ENCODE results near the gene MUC13. TPM values are rescaled to one million over a fixed set of nuclear protein-coding genes. Genes with fewer than 3 reads are reported as not detected.
A peak's percentile ranks its signal among the peaks of the same experiment; 100 is the strongest.
"Not testable (repeated sequence)": the region's sequence is repeated elsewhere in the genome, so short reads cannot be mapped to it uniquely, and the experiment has no call there.

Gene MUC13
- total and polyA plus RNA-seq, 9 of the 15 experiments (the other 6 are each of a cell fraction or from before 2014, with no cell fraction given): 0.09 TPM; not detected in 8

GRCh38 chr3:124960105-124960504 lies 25.6 kb upstream of the MUC13 start:
- Histone ChIP-seq H2AFZ (ENCODE audit: low read depth, low read length) (no peak overlapping the region), H3K4me3 (no peak overlapping the region), H3K9me3 (replicated peaks; ENCODE audit: control insufficient read depth, insufficient read depth, low read depth, low read length) (no peaks in the 10 kb centered on the region), H3K79me2 (ENCODE audit: control insufficient read depth, insufficient read depth, low read length) (no peaks in the 10 kb centered on the region), H3K27me3 (ENCODE audit: control insufficient read depth in 2 of 2, insufficient read depth in 2 of 2, low read length in 2 of 2) (no peaks in the 10 kb centered on the region; a peak in 1 of 5 replicates), H3K36me3 (ENCODE audit: control insufficient read depth, insufficient read depth, low read length) (no peaks in the 10 kb centered on the region), H3K4me2 (ENCODE audit: insufficient read depth, low read length) (no peak overlapping the region), H3K9ac (ENCODE audit: insufficient read depth in 1 of 2, low read depth in 2 of 2, low read length in 2 of 2) (no peak overlapping the region), H3K27ac (ENCODE audit: extremely low read depth, low read depth, low read length) (no peak overlapping the region), H4K20me1 (replicated peaks; ENCODE audit: control insufficient read depth, insufficient read depth, low read length) (no peaks in the 10 kb centered on the region), H3K4me1 (replicated peaks in 1 of 2; ENCODE audit: control insufficient read depth in 2 of 2, insufficient read depth in 2 of 2, low read length in 2 of 2) (no peaks in the 10 kb centered on the region), H3K9me1 (ENCODE audit: control insufficient read depth, insufficient read depth, low read length) (no peaks in the 10 kb centered on the region)
- FAIRE-seq (no peak), ATAC-seq (no peak), DNase-seq (ENCODE audit: extremely low read depth in 1 of 4, low spot score in 3 of 4) (no peak)
- intact Hi-C loops (cut with micrococcal nuclease): no loop called here
- ChIA-PET POLR2A (interaction anchor here (0.7 kb wide), 1 partner anchor 20 kb away, joined by 3 read pairs; no protein-coding TSS in a partner anchor), CTCF (ENCODE audit: low intra/inter-chr PET ratio) (no interaction called here)
- in situ Hi-C loops (cut with MboI): no loop called here
- BruUV-seq (replicated peaks): no TSS peak
- no peak for TF ChIP-seq SREBF1 (IDR thresholded peaks at IDR 0.05; ENCODE audit: borderline replicate concordance, low read depth, low read length)
- WGBS (ENCODE audit: insufficient coverage, low coverage, missing lambda C conversion rate): 0% methylated on average over 3 of the region's 3 CpGs

- intact Hi-C loops (cut with micrococcal nuclease); H3K9ac ChIP-seq (ENCODE audit: insufficient read depth in 1 of 2, low read depth in 2 of 2, low read length in 2 of 2); H3K36me3 ChIP-seq (ENCODE audit: control insufficient read depth, insufficient read depth, low read length); DNase-seq (ENCODE audit: extremely low read depth in 1 of 4, low spot score in 3 of 4); H3K9me1 ChIP-seq (ENCODE audit: control insufficient read depth, insufficient read depth, low read length); FAIRE-seq; H2AFZ ChIP-seq (ENCODE audit: low read depth, low read length); H4K20me1 ChIP-seq (replicated peaks; ENCODE audit: control insufficient read depth, insufficient read depth, low read length); CTCF ChIA-PET (ENCODE audit: low intra/inter-chr PET ratio); in situ Hi-C loops (cut with MboI); H3K27ac ChIP-seq (ENCODE audit: extremely low read depth, low read depth, low read length); H3K4me3 ChIP-seq; H3K27me3 ChIP-seq (ENCODE audit: control insufficient read depth in 2 of 2, insufficient read depth in 2 of 2, low read length in 2 of 2); H3K4me2 ChIP-seq (ENCODE audit: insufficient read depth, low read length); BruUV-seq (replicated peaks); H3K4me1 ChIP-seq (replicated peaks in 1 of 2; ENCODE audit: control insufficient read depth in 2 of 2, insufficient read depth in 2 of 2, low read length in 2 of 2); ATAC-seq; H3K79me2 ChIP-seq (ENCODE audit: control insufficient read depth, insufficient read depth, low read length); H3K9me3 ChIP-seq (replicated peaks; ENCODE audit: control insufficient read depth, insufficient read depth, low read depth, low read length); TF ChIP-seq MYNN (CRISPR knock-in tag; IDR thresholded peaks at IDR 0.05): not testable (repeated sequence)
- POLR2A ChIA-PET: interaction anchor here (1.0 kb wide), 1 partner anchor 9 kb away, joined by 3 read pairs; no protein-coding TSS in a partner anchor
- 0% methylated on average over 4 of the region's 4 CpGs for WGBS (ENCODE audit: insufficient coverage, low coverage, missing lambda C conversion rate)
- TF ChIP-seq MYNN (IDR thresholded peaks at IDR 0.05) (peak; percentile 47; the same call in 1 of the 2 replicates), RFX1 (IDR thresholded peaks at IDR 0.05) (peak; percentile 25; the same call in 1 of the 2 replicates)
These were observed 23.4 kb upstream of the MUC13 start for GRCh38 chr3:124957951-124958350.

Data from K562 (cell line).